Adipose tissue (tissue), 3 donors: ENCODE measurements around the gene FAM199X. TPM values are rescaled to one million over a fixed set of nuclear protein-coding genes. Genes with fewer than 3 reads are reported as not detected.
A peak's percentile ranks its signal among the peaks of the same experiment; 100 is the strongest.

Experiments used
- H3K27ac ChIP-seq: one replicate; pipeline ENCODE4 v1.5.1; 2013; ENCODE audit warnings: low read depth, low read length
- WGBS, 3 donors: extraction: QIAGEN DNeasy Blood & Tissue Kit; methylation state at CpG; one replicate each; pipeline ENCODE4 v1.1.7; 2013; 5-methylcytosine and 5-hydroxymethylcytosine counted together
- polyA plus RNA-seq, 3 donors: library from polyadenylated mRNA; stranded (reverse); fragments of 200-250 nt; gene quantifications; one replicate each; pipeline ENCODE4 v1.2.3, GENCODE V29; 2013
- donor health status: healthy with polysubstance abuse.
- donor health status: Bipolar disorder and iron deficiency.
- donor health status: healthy.

FAM199X gene
- 10 to 100 TPM in 1 of 3 donors, 1 to 10 TPM in 2; 6.4 to 11.5 (median 8.3) TPM for polyA plus RNA-seq

DNA sequence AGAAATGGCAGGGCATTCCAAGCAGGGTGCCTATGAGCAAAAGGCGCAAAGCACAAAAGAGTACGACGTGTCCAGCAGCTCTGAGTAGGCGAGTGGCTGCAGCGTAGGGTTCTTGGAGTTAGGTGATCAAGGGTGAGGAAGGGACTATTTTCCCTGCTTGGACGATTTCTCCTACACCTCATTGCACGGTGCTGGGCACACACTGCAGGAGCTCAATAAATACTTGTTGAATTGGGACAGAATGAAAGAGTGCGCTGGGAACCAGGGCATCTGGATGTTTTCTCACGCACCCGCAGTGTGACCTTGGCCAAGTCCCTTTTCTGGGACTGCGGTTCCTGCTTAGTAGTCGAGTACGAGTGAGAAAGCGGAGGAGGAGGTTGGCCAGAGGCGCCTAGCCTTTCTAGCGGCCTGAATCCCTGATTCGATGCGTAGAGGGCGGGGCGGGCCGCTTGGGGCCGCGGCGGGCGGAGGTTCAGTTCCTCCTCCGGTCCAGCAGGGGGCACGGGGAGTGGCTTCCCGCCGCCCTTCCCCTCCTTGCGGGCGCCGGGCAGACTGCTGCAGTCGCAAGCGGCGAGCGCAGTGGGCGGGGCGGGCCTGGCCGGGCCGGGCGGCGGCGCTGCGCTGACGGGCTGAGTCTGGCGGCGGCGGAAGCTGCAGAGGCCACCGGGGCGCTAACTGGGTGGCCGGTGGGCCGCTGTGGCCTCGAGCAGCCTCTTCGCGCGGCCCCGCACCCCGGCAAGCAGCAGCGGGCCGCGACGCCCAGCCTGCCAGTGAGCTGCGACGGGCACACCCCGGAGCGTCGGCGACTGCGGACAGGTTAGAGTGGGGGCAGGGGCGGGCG is at the start of gene FAM199X:
FAM199X (plus strand) TSS at position 560 of the 841 bp plus-strand sequence. CDS start 333 bp downstream, outside the sequence.
- WGBS, 3 donors = 2 to 26% (median 2%) methylated on average over 18 to 65 of the region's 71 CpGs
- H3K27ac ChIP-seq = no peak within 1 kb of the TSS

GRCh38 chrX:104117759-104118158 is 48.5 kb upstream of the FAM199X start:
- H3K27ac ChIP-seq = no peak overlapping the region

DNA sequence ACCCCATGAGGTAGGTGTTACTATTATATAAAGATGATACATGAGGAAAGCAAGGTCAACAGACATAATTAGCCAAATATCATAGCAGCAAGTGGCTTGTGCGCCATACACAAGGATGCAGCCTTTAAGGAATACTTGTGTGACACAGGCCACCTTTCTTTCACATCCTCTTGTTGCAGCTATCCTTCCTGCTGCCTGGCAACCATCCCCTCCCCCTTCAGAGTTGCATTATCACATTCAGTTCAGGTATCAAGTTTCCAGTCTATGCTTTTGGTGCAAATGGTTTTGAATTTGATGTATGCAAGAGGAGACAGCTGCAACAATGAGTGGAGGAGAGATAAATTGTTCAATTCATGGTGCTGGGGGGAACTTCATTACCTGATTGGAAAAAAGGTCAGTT is 47.5 kb upstream of the FAM199X start:
- H3K27ac ChIP-seq = no peak overlapping the region
- 60 to 100% (median 89%) methylated on average over 1 of the region's 1 CpG for WGBS, 3 donors

DNA sequence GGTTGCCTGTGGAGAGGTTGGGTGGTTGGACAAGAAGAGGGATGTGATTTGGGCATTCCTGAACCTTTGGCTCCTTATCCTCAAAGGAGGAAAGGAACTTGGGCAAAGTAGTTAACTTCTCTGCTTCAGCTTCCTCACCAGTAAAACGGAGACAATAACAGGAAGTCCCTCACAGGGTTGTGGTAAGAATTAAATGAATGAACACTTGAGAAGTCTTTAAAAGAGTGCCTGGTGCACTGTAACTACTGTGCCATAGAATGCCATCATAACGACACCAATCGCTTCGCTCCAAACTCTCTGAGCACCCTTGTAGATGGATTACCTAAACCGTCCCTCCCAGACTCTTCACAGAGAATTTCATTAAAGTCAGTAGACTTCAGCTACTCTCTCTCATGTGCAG is 43.4 kb upstream of the FAM199X start:
- 42 to 75% (median 55%) methylated on average over 5 of the region's 5 CpGs for WGBS, 3 donors
- no peak overlapping the region for H3K27ac ChIP-seq

- H3K27ac ChIP-seq = no peak overlapping the region
- WGBS, 3 donors = 50 to 86% (median 58%) methylated on average over 2 of the region's 2 CpGs
These were observed 39.4 kb upstream of the FAM199X start for GRCh38 chrX:104126856-104127255.

GRCh38 chrX:104130808-104131207 is 35.4 kb upstream of the FAM199X start:
- 75 to 96% (median 93%) methylated on average over 6 of the region's 6 CpGs for WGBS, 3 donors
- H3K27ac ChIP-seq = no peak overlapping the region

GRCh38 chrX:104134583-104135261 is 31.5 kb upstream of the FAM199X start:
- H3K27ac ChIP-seq = no peak overlapping the region
- WGBS, 3 donors = 68 to 90% (median 80%) methylated on average over 5 of the region's 5 CpGs

GRCh38 chrX:104135677-104136076 is 30.6 kb upstream of the FAM199X start:
- H3K27ac ChIP-seq = no peak overlapping the region

DNA sequence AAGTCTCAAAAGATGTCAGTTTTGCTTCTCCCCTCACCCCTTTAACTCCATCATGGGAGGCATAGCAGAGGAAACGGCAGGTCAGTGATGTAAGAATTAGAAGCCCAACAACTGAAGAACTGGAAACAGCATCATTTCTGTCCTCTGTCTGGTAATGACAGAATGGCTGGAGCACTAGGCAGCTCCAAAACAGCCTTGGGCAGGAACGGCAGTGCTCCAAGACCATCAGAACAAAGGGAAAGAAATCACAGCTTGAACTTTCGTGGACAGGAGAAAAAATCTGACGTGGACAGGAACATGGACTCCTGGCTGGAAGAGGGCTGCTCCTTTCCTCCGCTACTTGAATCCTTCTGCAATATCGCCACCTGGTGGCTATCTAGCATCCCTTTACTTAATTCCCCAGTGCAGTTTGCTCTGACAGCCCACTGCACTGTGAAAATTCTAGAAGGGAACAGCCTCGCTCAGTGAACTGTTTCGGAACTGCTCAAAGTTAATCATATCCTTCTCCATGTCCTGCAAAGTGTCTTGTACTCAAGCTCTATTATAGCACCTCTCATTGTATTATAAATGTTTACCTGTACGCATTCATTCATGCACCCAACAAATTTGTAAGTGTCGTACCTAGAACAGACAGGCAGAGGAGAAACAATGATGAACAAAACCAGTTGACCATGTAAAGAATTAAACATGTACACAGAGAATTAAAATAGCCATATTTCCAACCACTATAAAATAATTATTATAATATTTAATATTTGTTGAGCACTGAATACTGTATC is 29.8 kb upstream of the FAM199X start:
- 22 to 29% (median 26%) methylated on average over 8 to 10 of the region's 10 CpGs for WGBS, 3 donors
- no peak overlapping the region for H3K27ac ChIP-seq

More at GRCh38 chrX:104135677-104136076, 30.6 kb upstream of the FAM199X start:
- 81 to 90% (median 89%) methylated on average over 1 of the region's 1 CpG for WGBS, 3 donors

- 87 to 95% (median 88%) methylated on average over 3 of the region's 3 CpGs for WGBS, 3 donors
These were observed 28.8 kb upstream of the FAM199X start for GRCh38 chrX:104137496-104137895.

GRCh38 chrX:104141087-104141760 is 25.0 kb upstream of the FAM199X start:
- WGBS, 3 donors = 76 to 93% (median 87%) methylated on average over 8 of the region's 8 CpGs
- no peak overlapping the region for H3K27ac ChIP-seq

More at GRCh38 chrX:104137496-104137895, 28.8 kb upstream of the FAM199X start:
- H3K27ac ChIP-seq = no peak overlapping the region

DNA sequence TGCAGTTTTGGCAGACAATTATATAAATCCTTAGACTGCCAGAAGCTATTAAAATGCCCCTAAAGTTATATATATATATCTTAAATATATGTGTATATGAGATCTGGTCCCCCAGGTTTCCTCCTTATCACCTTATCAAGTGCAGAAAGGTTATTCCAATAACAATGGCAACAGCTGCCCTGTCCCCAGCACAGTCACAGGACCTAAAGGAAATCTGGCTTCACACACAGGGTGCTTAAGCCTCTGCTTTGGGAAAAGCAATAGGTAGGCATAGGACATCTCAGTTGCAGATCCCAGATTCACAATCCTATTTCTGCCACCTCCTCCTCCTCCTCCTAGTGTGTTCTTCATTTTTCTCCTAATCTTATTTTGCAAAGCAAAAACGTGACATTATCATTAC is 15.2 kb upstream of the FAM199X start:
- no peak overlapping the region for H3K27ac ChIP-seq
- 17 to 46% (median 19%) methylated on average over 1 of the region's 1 CpG for WGBS, 3 donors

GRCh38 chrX:104156630-104157529 is 9.4 kb upstream of the FAM199X start, which contains the start of gene SLC25A53:
Gene SLC25A53 (minus strand): TSS chrX:104157009. CDS start chrX:104105257, 51,752 bp downstream.
- 0 to 38% (median 1%) methylated on average over 42 to 44 of the region's 44 CpGs for WGBS, 3 donors
- H3K27ac ChIP-seq = peak within 1 kb of the TSS; percentile 77

- 0 to 41% (median 1%) methylated on average over 15 to 37 of the region's 37 CpGs for WGBS, 3 donors
- no peak overlapping the region for H3K27ac ChIP-seq
These were observed 633 bp downstream of the FAM199X start for GRCh38 chrX:104166735-104167436.

GRCh38 chrX:104168127-104168526 is 1.9 kb downstream of the FAM199X start:
- H3K27ac ChIP-seq = no peak overlapping the region
- WGBS, 3 donors = 0 to 26% (median 9%) methylated on average over 1 of the region's 1 CpG

GRCh38 chrX:104172121-104172520 is 5.9 kb downstream of the FAM199X start:
- 71 to 86% (median 74%) methylated on average over 6 of the region's 6 CpGs for WGBS, 3 donors
- H3K27ac ChIP-seq = no peak overlapping the region

DNA sequence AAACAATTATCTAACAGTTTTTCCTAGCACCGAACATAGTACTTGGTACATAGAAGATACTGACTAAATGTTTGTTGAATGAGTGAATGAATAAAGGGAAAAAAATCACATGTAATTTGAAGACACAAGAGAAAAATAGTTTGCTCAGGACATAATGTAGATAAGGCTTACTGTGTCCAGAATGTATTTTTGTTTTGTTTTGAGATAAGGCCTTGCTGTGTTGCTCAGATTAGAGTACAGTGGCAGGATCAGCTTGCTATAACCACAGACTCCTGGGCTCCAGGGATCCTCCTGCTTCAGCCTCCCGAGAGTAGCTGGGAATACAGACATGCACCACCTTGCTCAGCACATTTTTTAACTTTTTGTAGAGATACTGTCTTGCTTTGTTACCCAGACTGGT is 6.5 kb downstream of the FAM199X start:
- WGBS, 3 donors = 85 to 97% (median 94%) methylated on average over 2 of the region's 2 CpGs
- H3K27ac ChIP-seq = no peak overlapping the region
